Central memory CD4-positive, alpha-beta T cell (primary cell): ENCODE measurements around the gene LRRFIP2.
"Not testable (repeated sequence)": the region's sequence is repeated elsewhere in the genome, so short reads cannot be mapped to it uniquely, and the experiment has no call there.

ENCODE experiments used
- DNase-seq: peaks from one replicate; pipeline ENCODE4 v3.0.0; 2022

The LRRFIP2 gene

GRCh38 chr3:37140899-37141541 is 33.4 kb downstream of the LRRFIP2 start:
- DNase-seq, result no peak

GRCh38 chr3:37139567-37140052 is 34.8 kb downstream of the LRRFIP2 start:
- no peak for DNase-seq

- DNase-seq, result no peak
Measured at GRCh38 chr3:37138816-37139215, 35.6 kb downstream of the LRRFIP2 start.

GRCh38 chr3:37137516-37137915 is 36.9 kb downstream of the LRRFIP2 start:
- no peak for DNase-seq

GRCh38 chr3:37136067-37136466 is 38.3 kb downstream of the LRRFIP2 start:
- DNase-seq, result no peak

GRCh38 chr3:37135561-37135960 is 38.8 kb downstream of the LRRFIP2 start:
- DNase-seq, result no peak

GRCh38 chr3:37132334-37132733 is 42.0 kb downstream of the LRRFIP2 start:
- DNase-seq, result no peak

GRCh38 chr3:37131860-37132144 is 42.6 kb downstream of the LRRFIP2 start:
- DNase-seq, result no peak

- DNase-seq, result no peak
Measured at GRCh38 chr3:37130984-37131859, 43.2 kb downstream of the LRRFIP2 start.

GRCh38 chr3:37130448-37130847 is 43.9 kb downstream of the LRRFIP2 start:
- DNase-seq, result no peak

GRCh38 chr3:37129871-37130270 is 44.5 kb downstream of the LRRFIP2 start:
- DNase-seq, result no peak

- no peak for DNase-seq
Measured at GRCh38 chr3:37127340-37127739, 47.0 kb downstream of the LRRFIP2 start.

- DNase-seq, result no peak
Measured at GRCh38 chr3:37126856-37127255, 47.5 kb downstream of the LRRFIP2 start.

- no peak for DNase-seq
Measured at GRCh38 chr3:37125195-37126073, 48.9 kb downstream of the LRRFIP2 start.

- DNase-seq, result no peak
Measured at GRCh38 chr3:37124435-37124834, 49.9 kb downstream of the LRRFIP2 start.

- no peak for DNase-seq
Measured at GRCh38 chr3:37123292-37123691, 51.1 kb downstream of the LRRFIP2 start.

- DNase-seq, result not testable (repeated sequence)
Measured at GRCh38 chr3:37122069-37122468, 52.3 kb downstream of the LRRFIP2 start.

- no peak for DNase-seq
Measured at GRCh38 chr3:37118163-37118562, 56.2 kb downstream of the LRRFIP2 start.

GRCh38 chr3:37117548-37117947 is 56.8 kb downstream of the LRRFIP2 start:
- DNase-seq, result no peak

GRCh38 chr3:37116998-37117397 is 57.4 kb downstream of the LRRFIP2 start:
- no peak for DNase-seq

GRCh38 chr3:37115446-37115845 is 58.9 kb downstream of the LRRFIP2 start:
- no peak for DNase-seq

GRCh38 chr3:37114251-37115145 is 59.9 kb downstream of the LRRFIP2 start:
- DNase-seq, result no peak
